ENCODE results near the gene SEMA3C. TPM values are rescaled to one million over a fixed set of nuclear protein-coding genes. Genes with fewer than 3 reads are reported as not detected.

SEMA3C gene
- total RNA-seq, 1 donor from 2014 or later, result 67.8 TPM

DNA sequence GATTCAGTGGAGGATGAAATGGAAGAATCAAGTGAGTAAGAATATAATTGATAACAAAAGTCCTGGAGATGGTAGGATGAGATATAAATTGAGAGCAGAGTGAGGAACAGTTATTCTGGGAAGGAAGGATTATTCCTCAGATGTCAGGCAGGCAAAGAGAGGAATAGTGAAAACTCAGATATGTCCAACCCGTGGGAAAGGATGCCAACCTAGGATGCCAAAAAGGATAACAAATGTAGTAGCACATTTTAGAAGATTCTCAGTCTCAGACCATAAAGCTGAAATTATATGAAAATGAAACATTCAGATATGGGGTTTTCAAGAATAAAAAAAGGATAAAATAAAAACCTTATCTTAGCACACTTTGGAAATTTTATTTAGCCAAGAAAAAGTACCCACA is 131.1 kb downstream of the SEMA3C start:
- H3K36me3 Mint-ChIP-seq, result peaks cover 23% of the 10 kb centered on the region
- DNase-seq (ENCODE audit: extremely low spot score, unreplicated experiment), result no peak
- H3K4me3 Mint-ChIP-seq, result no peak overlapping the region
- TF ChIP-seq, protein P1, sequence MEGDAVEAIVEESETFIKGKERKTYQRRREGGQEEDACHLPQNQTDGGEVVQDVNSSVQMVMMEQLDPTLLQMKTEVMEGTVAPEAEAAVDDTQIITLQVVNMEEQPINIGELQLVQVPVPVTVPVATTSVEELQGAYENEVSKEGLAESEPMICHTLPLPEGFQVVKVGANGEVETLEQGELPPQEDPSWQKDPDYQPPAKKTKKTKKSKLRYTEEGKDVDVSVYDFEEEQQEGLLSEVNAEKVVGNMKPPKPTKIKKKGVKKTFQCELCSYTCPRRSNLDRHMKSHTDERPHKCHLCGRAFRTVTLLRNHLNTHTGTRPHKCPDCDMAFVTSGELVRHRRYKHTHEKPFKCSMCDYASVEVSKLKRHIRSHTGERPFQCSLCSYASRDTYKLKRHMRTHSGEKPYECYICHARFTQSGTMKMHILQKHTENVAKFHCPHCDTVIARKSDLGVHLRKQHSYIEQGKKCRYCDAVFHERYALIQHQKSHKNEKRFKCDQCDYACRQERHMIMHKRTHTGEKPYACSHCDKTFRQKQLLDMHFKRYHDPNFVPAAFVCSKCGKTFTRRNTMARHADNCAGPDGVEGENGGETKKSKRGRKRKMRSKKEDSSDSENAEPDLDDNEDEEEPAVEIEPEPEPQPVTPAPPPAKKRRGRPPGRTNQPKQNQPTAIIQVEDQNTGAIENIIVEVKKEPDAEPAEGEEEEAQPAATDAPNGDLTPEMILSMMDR (conservative IDR thresholded peaks at IDR 0.05), result no peak
- H3K9me3 Mint-ChIP-seq, result peaks cover 5% of the 10 kb centered on the region
- H3K27me3 Mint-ChIP-seq, result peaks cover under 1% of the 10 kb centered on the region
- peaks cover 28% of the 10 kb centered on the region for H3K4me1 Mint-ChIP-seq (ENCODE audit: unreplicated experiment)
- H3K27ac Mint-ChIP-seq, result no peak overlapping the region

DNA sequence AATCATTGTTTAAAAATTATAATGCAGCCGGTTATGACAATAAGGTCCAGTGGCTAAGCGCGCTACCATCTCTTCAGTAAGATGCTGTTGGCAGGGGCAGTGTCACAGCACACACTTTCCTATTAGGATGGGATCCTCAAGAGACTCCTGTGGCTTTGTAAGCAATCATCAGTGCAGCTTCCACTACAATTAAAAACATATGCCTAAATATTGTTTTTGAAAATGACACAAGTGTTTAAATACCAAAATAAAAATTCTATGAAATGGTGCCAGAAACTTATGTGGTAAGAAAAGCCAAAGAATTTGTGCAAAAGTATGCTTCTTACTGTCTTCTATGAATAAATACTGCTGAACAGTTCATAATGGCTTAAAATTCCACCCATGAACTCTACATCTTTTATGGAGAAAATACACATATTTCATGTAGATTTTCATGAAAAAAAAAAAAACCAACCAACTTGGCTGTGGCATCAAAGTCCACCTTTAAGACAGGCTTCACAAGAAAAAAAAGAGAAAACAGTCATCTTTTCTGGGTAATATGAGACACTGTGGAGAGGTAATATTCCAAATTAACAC is 132.8 kb downstream of the SEMA3C start:
- Mint-ChIP-seq H3K36me3 (peaks cover 16% of the 10 kb centered on the region), H3K27ac (no peak overlapping the region), H3K27me3 (no peaks in the 10 kb centered on the region), H3K9me3 (peaks cover 5% of the 10 kb centered on the region), H3K4me1 (ENCODE audit: unreplicated experiment) (peaks cover 33% of the 10 kb centered on the region), H3K4me3 (no peak overlapping the region)
- no peak for DNase-seq (ENCODE audit: extremely low spot score, unreplicated experiment)
- TF ChIP-seq, protein P1 (conservative IDR thresholded peaks at IDR 0.05), result no peak

DNA sequence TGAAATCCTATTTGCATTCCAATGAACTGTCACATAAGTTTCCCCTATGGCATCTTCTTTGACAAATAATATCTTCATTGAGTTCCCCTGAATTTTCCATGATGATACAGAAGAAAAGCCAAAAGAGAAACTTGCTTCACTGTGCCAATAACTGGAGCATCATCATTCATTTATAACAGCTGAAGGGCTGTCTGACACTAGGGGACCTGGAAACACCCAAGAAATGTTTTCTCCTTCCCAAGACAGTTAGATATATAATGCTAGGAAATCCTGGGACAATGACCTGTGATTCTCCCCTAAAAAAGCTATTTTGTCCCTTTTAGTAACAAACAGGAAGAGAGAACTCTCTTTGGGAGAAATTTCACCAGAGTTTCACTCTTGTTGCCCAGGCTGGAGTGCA is 133.6 kb downstream of the SEMA3C start:
- no peak overlapping the region for H3K4me3 Mint-ChIP-seq
- peaks cover 11% of the 10 kb centered on the region for H3K36me3 Mint-ChIP-seq
- H3K27ac Mint-ChIP-seq, result no peak overlapping the region
- H3K4me1 Mint-ChIP-seq (ENCODE audit: unreplicated experiment), result peaks cover 29% of the 10 kb centered on the region
- H3K27me3 Mint-ChIP-seq, result no peaks in the 10 kb centered on the region
- TF ChIP-seq, protein P1 (conservative IDR thresholded peaks at IDR 0.05), result no peak
- no peak for DNase-seq (ENCODE audit: extremely low spot score, unreplicated experiment)
- peaks cover 5% of the 10 kb centered on the region for H3K9me3 Mint-ChIP-seq

DNA sequence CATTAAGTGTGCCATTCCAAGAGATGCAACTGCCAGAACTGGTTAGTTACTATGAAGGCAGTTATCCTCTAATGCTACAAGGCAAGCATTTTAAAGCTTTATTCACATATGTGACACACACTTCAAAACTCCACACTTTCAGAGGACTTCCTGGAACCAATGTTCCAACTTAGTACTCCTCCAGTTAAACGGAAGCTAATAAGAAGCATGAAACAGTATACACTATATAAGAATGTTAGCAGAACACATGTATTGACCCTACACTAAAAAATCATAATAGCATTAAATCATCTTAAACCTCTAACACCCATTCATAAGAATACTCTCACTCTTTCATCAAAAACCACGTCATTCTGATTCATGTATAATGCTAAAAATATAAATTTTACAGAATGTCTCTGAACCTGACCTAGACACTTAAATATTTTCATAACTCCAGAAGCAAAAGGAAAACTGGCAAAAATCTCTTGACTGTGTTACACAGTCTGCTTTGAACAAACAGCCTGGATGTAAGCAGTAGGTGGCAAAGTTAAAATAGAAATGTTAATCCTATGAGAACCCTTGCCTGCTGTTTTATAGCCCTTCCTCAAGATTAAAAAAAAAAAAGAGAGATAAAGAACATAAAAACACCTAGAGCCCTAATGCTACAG is 135.0 kb downstream of the SEMA3C start:
- peaks cover 9% of the 10 kb centered on the region for H3K9me3 Mint-ChIP-seq
- DNase-seq (ENCODE audit: extremely low spot score, unreplicated experiment), result no peak
- H3K4me1 Mint-ChIP-seq (ENCODE audit: unreplicated experiment), result peaks cover 29% of the 10 kb centered on the region
- no peak overlapping the region for H3K27ac Mint-ChIP-seq
- H3K36me3 Mint-ChIP-seq, result peaks cover 16% of the 10 kb centered on the region
- TF ChIP-seq, protein P1 (conservative IDR thresholded peaks at IDR 0.05), result no peak
- H3K27me3 Mint-ChIP-seq, result no peaks in the 10 kb centered on the region
- no peak overlapping the region for H3K4me3 Mint-ChIP-seq

DNA sequence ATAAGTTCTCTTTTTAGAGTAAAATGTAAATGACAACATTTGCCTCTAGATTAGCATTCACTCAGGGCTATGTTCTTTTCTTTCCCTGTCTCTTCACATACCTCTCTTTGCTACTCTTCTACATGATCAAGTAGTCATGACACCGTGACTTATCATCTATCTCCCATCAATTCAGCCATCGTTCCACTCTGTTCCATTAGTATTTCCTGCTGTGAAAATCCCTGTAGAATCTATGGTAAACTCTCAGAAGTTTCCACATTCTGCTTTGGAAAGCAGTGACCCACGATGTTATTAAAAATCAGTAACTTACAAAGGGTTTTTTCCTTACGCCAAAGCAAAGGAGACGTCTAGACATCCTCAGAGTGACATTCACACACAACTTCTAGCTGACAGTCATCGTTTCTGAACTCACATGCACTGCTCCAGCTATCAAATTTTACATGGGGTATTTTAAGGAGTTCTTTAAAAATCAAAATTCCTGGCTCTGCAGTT is 135.6 kb downstream of the SEMA3C start:
- Mint-ChIP-seq H3K36me3 (peaks cover 16% of the 10 kb centered on the region), H3K27ac (no peak overlapping the region), H3K4me3 (no peak overlapping the region), H3K27me3 (no peaks in the 10 kb centered on the region), H3K4me1 (ENCODE audit: unreplicated experiment) (peaks cover 29% of the 10 kb centered on the region), H3K9me3 (peaks cover 9% of the 10 kb centered on the region)
- TF ChIP-seq, protein P1 (conservative IDR thresholded peaks at IDR 0.05), result no peak
- DNase-seq (ENCODE audit: extremely low spot score, unreplicated experiment), result no peak
